GM12878 (cell line): Measurements from ENCODE around the gene TTC8. TPM values are rescaled to one million over a fixed set of nuclear protein-coding genes. Genes with fewer than 3 reads are reported as not detected.

Source experiments
- ATAC-seq: fragments of 200-7000 bp; cut with Tn5 transposase; 3 replicates; pipeline ENCODE4 v1.9.1; 2020; ENCODE audit warnings: mild to moderate bottlenecking, moderate library complexity
- BruUV-seq: library from RNA; stranded (reverse); fragments of 400-500 nt; replicated peaks from 2 replicates; lab custom pipeline; 2021; lab: Mats Ljungman, UMichigan
- CTCF ChIA-PET: fragments of 300-600 bp; sonication (Branson Sonifier 250); formaldehyde crosslinking; extraction: SDS; loops from one replicate; lab custom pipeline; 2021; ENCODE audit warnings: inconsistent platforms; lab: Yijun Ruan, JAX
- POLR2A ChIA-PET: fragments of 350-600 bp; formaldehyde crosslinking; extraction: SDS; loops from one replicate; lab custom pipeline; 2021; ENCODE audit warnings: inconsistent platforms; lab: Charles Lee
- RAD21 ChIA-PET: fragments of 300-600 bp; sonication (Branson Sonifier 250); formaldehyde crosslinking; loops from one replicate; lab custom pipeline; 2023; ENCODE audit warnings: antibody characterized with exemption; ENCODE audit not compliant: unreplicated experiment; lab: Charles Lee
- SMC1A ChIA-PET: fragments of 300-600 bp; sonication (Branson Sonifier 250); formaldehyde crosslinking; loops from one replicate; lab custom pipeline; 2023; ENCODE audit not compliant: unreplicated experiment, uncharacterized antibody; lab: Charles Lee
- DNase-seq: peaks from one replicate; pipeline ENCODE4 v3.0.0-alpha.2; 2011; ENCODE audit warnings: low read depth, low spot score
- FAIRE-seq: peaks from 3 replicates; lab custom pipeline; 2011; peaks lifted over from hg19 to GRCh38; lab: Jason Lieb, UNC
- H2AFZ ChIP-seq: 2 replicates; pipeline ENCODE4 v1.6.0; 2011; ENCODE audit warnings: low read depth, low read length, control low read depth; ENCODE audit not compliant: control insufficient read depth
- H3K27ac ChIP-seq: 2 replicates; pipeline ENCODE4 v1.5.1; 2011; ENCODE audit warnings: control low read depth; ENCODE audit not compliant: control insufficient read depth, insufficient read depth
- H3K27me3 ChIP-seq, 2 experiments: replicated peaks in 1 of 2; 2 replicates each; pipeline versions ENCODE4 v1.6.0 to v1.6.1; 2011; ENCODE audit warnings: low read length in 1 of 2; ENCODE audit not compliant: control insufficient read depth in 2 of 2, insufficient read depth in 2 of 2
- H3K36me3 ChIP-seq, 2 experiments: 2 replicates each; pipeline ENCODE4 v1.5.1; 2011; ENCODE audit warnings: low read length in 1 of 2; ENCODE audit not compliant: control insufficient read depth in 2 of 2, insufficient read depth in 2 of 2
- H3K4me1 ChIP-seq: 2 replicates; pipeline ENCODE4 v1.6.1; 2011; ENCODE audit warnings: mild to moderate bottlenecking, low read length, moderate library complexity, mixed read lengths; ENCODE audit not compliant: control insufficient read depth, insufficient read depth
- H3K4me2 ChIP-seq: 2 replicates; pipeline ENCODE4 v1.6.0; 2011; ENCODE audit warnings: control low read depth; ENCODE audit not compliant: control insufficient read depth, insufficient read depth
- H3K4me3 ChIP-seq: fragments of 200-600 bp; sonication (generic); 2 replicates; pipeline ENCODE4 v1.5.1; 2016
- H3K79me2 ChIP-seq: 2 replicates; pipeline ENCODE4 v1.6.0; 2011; ENCODE audit warnings: low read length; ENCODE audit not compliant: control insufficient read depth, insufficient read depth
- H3K9ac ChIP-seq: 2 replicates; pipeline ENCODE4 v1.8.0; 2011; ENCODE audit warnings: low read length, control low read depth, mixed read lengths; ENCODE audit not compliant: control insufficient read depth, insufficient read depth
- H3K9me3 ChIP-seq: replicated peaks from 3 replicates; pipeline ENCODE4 v1.5.1; 2011; ENCODE audit warnings: mild to moderate bottlenecking, low read length; ENCODE audit not compliant: control insufficient read depth, insufficient read depth
- H4K20me1 ChIP-seq: 2 replicates; pipeline ENCODE4 v1.6.0; 2011; ENCODE audit not compliant: control insufficient read depth, insufficient read depth
- BCL3 ChIP-seq: IDR thresholded peaks from 2 replicates; pipeline ENCODE4 v1.6.1; 2011; ENCODE audit warnings: borderline replicate concordance, low read depth, mild to moderate bottlenecking, moderate library complexity, low read length; ENCODE audit not compliant: insufficient read depth, poor library complexity, severe bottlenecking
- EGR1 ChIP-seq, 2 experiments: IDR thresholded peaks; 1 replicate in 1 of 2; 2 replicates in 1 of 2; pipeline ENCODE4 v1.6.1; 2011 to 2012; ENCODE audit warnings: low read depth in 2 of 2, low read length in 2 of 2, borderline replicate concordance in 1 of 2, mild to moderate bottlenecking in 1 of 2, moderate library complexity in 1 of 2
- EP300 ChIP-seq, 2 experiments: fragments of 150-350 bp in 1 of 2; IDR thresholded peaks; 2 replicates each; pipeline ENCODE4 v1.6.1; 2011 to 2012; ENCODE audit warnings: low read depth in 2 of 2, low read length in 2 of 2, borderline replicate concordance in 1 of 2, improper control_type of control experiment in 1 of 2, inconsistent platforms in 1 of 2; ENCODE audit not compliant: control insufficient read depth in 1 of 2
- EZH2 ChIP-seq: IDR thresholded peaks from 2 replicates; pipeline ENCODE4 v1.6.1; 2012; ENCODE audit warnings: low read depth, mild to moderate bottlenecking, control low read depth, inconsistent platforms, low read length, borderline replicate concordance; ENCODE audit not compliant: control insufficient read depth
- FOS ChIP-seq: IDR thresholded peaks from 3 replicates; pipeline ENCODE4 v1.6.1; 2011; ENCODE audit warnings: borderline replicate concordance; ENCODE audit not compliant: insufficient read length; ENCODE audit errors: extremely low read depth
- POU2F2 ChIP-seq: IDR thresholded peaks from 3 replicates; pipeline ENCODE4 v1.6.1; 2011; ENCODE audit warnings: low read depth, mild to moderate bottlenecking, low read length, borderline replicate concordance
- STAT3 ChIP-seq: IDR thresholded peaks from 2 replicates; pipeline ENCODE4 v1.6.1; 2011; ENCODE audit warnings: low read depth, low read length, improper control_type of control experiment
- SUPT20H ChIP-seq: IDR thresholded peaks from 2 replicates; pipeline ENCODE4 v1.6.1; 2011; ENCODE audit warnings: low read depth, mild to moderate bottlenecking, low read length, moderate library complexity, borderline replicate concordance; ENCODE audit not compliant: control insufficient read depth
- YY1 ChIP-seq: IDR thresholded peaks from 2 replicates; pipeline ENCODE4 v1.6.1; 2011; ENCODE audit warnings: low read depth, mild to moderate bottlenecking, low read length
- ZNF217 ChIP-seq: fragments of 450-650 bp; IDR thresholded peaks from 2 replicates; pipeline ENCODE4 v1.6.1; 2017; ENCODE audit warnings: antibody characterized with exemption, mild to moderate bottlenecking
- WGBS: methylation state at CpG from one replicate; pipeline ENCODE4 v1.1.6; 2016; ENCODE audit warnings: low lambda C conversion rate; ENCODE audit not compliant: insufficient replicate concordance, insufficient coverage; ENCODE audit errors: missing lambda C conversion rate; 5-methylcytosine and 5-hydroxymethylcytosine counted together
- in situ Hi-C: fragments of 300-500 bp; cut with MboI; formaldehyde crosslinking; loops from 9 replicates; pipeline ENCODE4 v1.14.3; 2018; ENCODE audit warnings: mixed read lengths
- intact Hi-C: fragments of 100-400 bp; cut with micrococcal nuclease; formaldehyde crosslinking; loops from one replicate; pipeline ENCODE4 v1.14.2; 2022; ENCODE audit not compliant: unreplicated experiment
- polyA plus RNA-seq, 11 experiments: library from polyadenylated mRNA; depleted of rRNA in 4 of 11; unstranded in 6 of 11; stranded (reverse) in 5 of 11; fragments of >200 nt; fragmentation: Nextera tagmentation in 4 of 11; fragmentation: Illumina TruSeq in 1 of 11; extraction: Ambion mirVana in 4 of 11; extraction: Trizol in 1 of 11; gene quantifications; 1 replicate in 1 of 11; 2 replicates in 10 of 11; pipeline versions ENCODE4 v1.2.1 to v1.2.3, GENCODE V29; 2011 to 2016; ENCODE audit warnings: inconsistent platforms in 2 of 11, missing spikeins in 2 of 11, low read depth in 1 of 11
- total RNA-seq, 4 experiments: library from RNA; depleted of rRNA in 3 of 4; stranded (reverse); fragments of >200 nt in 3 of 4; fragmentation: Illumina TruSeq in 1 of 4; extraction: Trizol in 1 of 4; gene quantifications; 2 replicates each; pipeline versions ENCODE4 v1.2.1 to v1.2.3, GENCODE V29; 2013 to 2021

TTC8 gene
- total and polyA plus RNA-seq, 10 of the 15 experiments (the other 5 are each of a cell fraction or from before 2014, with no cell fraction given) = 1.5 to 4.6 (median 2.5) TPM

- ChIA-PET RAD21 (no interaction called here), SMC1A (no interaction called here), CTCF (no interaction called here), POLR2A (no interaction called here)
- Histone ChIP-seq H3K27ac (no peak overlapping the region), H2AFZ (no peak overlapping the region), H3K27me3 (no peaks in the 10 kb centered on the region; a peak in 1 of 4 replicates), H3K79me2 (no peaks in the 10 kb centered on the region), H3K9me3 (no peaks in the 10 kb centered on the region; the same call in 2 of the 3 replicates), H4K20me1 (no peaks in the 10 kb centered on the region), H3K4me1 (no peaks in the 10 kb centered on the region), H3K36me3 (no peaks in the 10 kb centered on the region), H3K4me2 (no peak overlapping the region), H3K9ac (no peak overlapping the region), H3K4me3 (no peak overlapping the region)
- in situ Hi-C loops = no loop called here
- WGBS = 0% methylated on average over 4 of the region's 4 CpGs
- BruUV-seq = no TSS peak
- no peak for FAIRE-seq
- intact Hi-C loops = no loop called here
- no peak for DNase-seq
- TF ChIP-seq EP300 (IDR thresholded peaks at IDR 0.05; ENCODE audit: borderline replicate concordance in 1 of 2, control insufficient read depth in 1 of 2, low read depth in 2 of 2, low read length in 2 of 2) = no peak
- TF ChIP-seq EZH2 = no peak
- no peak for TF ChIP-seq SUPT20H
- no peak for TF ChIP-seq POU2F2
- TF ChIP-seq EGR1 (IDR thresholded peaks at IDR 0.05; ENCODE audit: borderline replicate concordance in 1 of 2, low read depth in 2 of 2, low read length in 2 of 2) = no peak
- no peak for TF ChIP-seq FOS
- TF ChIP-seq BCL3 = no peak
- TF ChIP-seq STAT3 = no peak
- TF ChIP-seq ZNF217 = no peak
- TF ChIP-seq YY1 = no peak
- no peak for ATAC-seq
Observed at GRCh38 chr14:88914956-88915355, 90.5 kb downstream of the TTC8 start.
